Germinal center (tissue), 1 donor: ENCODE data around the gene CHD2.
"Not testable (repeated sequence)": the region's sequence is repeated elsewhere in the genome, so short reads cannot be mapped to it uniquely, and the experiment has no call there.

Experiments
- DNase-seq: peaks from one replicate; pipeline ENCODE4 v3.0.0; 2012; ENCODE audit warnings: mixed read lengths, low spot score

Gene CHD2

DNA sequence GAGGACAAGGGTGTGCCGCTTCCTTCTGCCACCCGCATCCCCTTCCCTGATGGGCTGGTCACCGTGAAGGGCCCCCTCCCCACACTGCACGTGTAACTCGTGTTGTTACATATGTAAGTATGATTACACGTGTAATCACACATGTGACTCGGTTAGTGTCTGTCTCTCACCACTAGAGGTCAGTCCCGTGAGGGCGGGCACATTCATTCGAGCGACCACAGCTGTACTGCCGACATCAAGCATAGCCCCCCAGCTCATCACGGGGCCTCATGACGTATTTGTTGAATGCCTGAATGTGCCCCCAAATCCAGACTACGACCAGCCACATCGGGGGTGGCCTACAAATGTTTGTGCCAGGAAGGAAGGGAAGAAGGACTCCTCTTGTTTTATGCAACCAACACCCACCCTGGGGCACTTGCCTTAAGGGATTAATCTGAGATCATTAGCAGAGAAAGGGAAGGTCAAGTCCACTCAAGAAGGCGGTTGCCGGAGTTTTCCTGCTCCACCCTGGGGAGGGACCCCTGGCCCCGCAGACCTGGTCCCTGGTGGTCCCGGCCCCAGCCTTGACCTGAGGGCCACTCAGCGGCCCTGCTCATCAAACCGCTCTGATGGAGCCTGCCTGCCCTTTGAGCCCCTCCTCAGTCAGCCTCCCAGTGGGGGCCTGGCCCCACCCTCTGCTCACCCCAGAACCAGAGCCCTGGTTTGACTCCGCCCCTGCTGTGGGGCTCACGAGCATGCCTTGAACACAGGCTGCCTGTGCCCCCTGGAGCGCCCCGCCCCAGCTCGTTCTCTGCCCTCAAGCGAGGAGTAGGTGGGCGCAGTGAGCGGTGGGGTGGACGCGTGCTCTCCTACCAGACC lies 136.1 kb downstream of the CHD2 start:
- DNase-seq, result peak; percentile 58

DNA sequence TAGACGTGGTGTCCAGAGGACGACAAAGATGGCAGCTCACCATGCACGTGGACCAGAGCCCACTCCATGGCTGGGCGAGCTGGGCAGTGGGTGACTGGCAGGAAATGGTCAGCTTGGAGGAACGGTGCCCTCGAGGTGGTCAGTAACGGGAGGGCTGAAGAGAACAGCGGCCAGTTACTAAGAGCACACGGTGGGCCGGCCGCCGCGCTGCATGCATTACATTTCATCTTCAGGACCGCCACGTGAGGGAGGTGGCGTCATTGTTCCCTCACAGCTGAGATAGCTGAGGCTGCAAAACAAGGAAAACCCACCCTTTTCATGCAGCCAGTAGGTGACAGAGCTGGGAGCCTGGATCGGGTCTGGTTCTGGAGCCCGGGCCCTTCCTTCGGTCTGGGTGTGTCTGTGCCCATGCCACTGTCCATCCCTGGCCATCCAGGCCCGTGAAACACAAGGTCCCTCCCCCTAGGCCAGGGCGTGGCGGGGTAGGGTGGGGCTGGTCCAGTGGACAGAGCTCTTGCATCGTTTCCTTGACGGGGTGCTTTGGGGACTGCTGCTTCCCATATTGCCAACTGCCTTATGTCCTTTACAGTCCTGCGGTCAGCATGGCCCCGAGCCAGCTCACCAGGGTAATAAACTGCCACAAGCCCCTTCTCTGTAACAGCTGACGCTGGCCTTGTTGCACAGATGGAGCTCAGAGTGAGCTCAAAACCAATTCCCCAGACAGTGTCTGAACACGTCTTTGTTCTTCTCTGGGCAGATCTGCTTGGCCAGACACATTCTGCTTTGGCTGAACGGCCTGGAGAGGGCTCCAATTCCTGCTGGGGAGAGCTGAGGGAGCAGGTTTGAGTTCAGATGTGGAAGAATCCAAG lies 137.1 kb downstream of the CHD2 start:
- DNase-seq, result no peak

DNA sequence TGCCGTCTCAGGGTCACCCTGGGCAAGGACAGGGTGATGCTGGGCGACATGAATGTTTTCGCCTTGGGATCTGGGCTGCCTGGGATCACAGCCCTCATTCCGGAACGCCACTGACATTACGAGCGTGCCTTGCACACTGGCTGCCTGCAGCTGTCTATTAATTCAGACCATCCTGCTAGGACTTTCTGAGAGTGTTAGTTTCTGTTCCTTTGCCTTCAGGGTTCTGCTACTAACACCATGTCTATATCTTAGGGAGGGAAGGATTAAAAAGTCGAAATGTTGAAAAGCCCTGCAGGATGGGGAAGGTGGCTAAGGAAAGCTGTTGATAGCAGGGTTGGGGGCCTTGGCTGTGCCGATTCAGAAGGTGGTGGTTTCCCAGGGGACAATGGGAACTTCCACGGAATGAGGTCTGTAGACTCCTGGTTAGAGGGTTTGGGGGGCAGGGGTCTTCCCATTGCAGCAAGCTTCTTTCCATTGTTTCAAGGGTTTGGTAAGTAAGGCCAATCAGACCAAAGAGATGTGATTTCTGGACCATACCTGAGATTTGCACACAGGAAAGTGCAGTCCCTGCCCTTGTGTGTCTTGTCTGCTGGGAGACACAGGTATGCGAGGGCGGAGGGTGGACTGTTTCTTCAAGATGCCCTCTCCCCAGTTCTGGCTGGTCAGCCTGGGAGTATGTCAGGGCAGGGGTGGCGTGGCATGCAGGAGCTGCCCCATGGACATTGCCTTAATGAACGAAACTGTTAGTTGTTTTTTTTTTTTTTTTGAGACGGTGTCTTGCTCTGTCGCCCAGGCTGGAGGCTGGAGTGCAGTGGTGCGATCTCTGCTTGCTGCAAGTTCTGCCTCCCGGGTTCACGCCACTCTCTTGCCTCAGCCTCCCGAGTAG lies 137.9 kb downstream of the CHD2 start:
- DNase-seq, result no peak

- not testable (repeated sequence) for DNase-seq
Observed at GRCh38 chr15:93039562-93040287, 139.6 kb downstream of the CHD2 start.

DNA sequence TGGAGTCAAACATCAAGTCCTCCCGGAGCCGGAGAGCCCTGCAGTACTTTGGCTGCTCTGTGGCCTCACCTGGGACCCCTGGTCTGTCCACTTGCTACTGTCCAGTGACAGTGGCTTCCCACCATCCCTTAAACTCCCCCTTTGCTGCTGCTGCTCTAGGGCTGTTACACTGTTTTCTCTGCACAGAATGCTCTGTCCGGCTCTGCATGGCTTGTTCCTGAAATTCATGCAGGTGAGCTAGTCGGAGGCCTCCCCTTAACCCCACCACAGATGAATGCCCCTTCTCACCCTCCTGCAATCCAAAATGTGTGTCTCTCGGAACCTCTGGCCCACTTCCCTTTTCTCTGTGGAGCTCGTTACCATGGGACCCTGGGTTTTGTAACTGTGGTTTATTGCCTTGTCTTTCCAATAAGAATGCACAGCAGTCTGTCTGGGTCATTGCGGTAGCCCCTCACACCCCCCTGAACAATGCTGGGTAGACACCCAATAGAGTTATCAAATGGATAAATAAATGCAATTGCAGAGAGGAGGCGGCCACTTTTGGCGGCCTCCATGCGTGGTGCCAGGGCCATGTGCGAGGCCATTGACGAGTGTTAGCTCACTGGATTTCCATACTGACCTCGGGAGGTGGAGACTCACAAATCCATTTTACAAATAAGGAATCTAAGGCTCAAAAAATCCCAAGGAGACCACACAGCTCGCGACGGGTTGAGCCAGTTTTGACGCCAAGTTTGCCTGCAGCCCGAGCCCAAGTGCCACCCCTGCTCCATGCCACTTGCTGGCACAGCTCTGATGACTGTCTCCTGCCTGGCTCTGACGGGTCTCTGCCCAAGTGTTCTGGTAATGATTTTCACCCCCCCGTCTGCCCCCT lies 140.4 kb downstream of the CHD2 start:
- DNase-seq, result no peak

DNA sequence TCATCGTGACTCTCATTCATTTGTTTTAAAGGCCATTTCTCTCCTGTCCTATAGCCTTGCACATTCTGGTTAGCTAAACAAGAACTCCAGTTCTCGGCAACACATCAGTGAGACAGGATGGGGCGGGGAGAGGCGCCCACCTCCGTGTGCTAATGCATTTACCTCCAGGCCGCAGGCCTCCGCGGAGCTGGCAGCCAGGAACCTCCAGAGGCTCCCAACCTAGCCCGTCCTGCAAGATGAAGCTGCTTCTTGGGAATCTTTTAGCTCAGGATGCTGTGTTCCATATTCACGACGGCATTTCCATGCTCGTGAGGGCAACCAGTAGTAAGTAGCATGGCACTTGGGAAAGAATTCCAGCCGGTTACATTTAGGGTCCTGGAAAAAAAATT lies 141.0 kb downstream of the CHD2 start:
- DNase-seq, result no peak

- DNase-seq, result no peak
Observed at GRCh38 chr15:93042211-93042610, 142.1 kb downstream of the CHD2 start.

GRCh38 chr15:93042691-93043378 lies 142.7 kb downstream of the CHD2 start:
- no peak for DNase-seq

DNA sequence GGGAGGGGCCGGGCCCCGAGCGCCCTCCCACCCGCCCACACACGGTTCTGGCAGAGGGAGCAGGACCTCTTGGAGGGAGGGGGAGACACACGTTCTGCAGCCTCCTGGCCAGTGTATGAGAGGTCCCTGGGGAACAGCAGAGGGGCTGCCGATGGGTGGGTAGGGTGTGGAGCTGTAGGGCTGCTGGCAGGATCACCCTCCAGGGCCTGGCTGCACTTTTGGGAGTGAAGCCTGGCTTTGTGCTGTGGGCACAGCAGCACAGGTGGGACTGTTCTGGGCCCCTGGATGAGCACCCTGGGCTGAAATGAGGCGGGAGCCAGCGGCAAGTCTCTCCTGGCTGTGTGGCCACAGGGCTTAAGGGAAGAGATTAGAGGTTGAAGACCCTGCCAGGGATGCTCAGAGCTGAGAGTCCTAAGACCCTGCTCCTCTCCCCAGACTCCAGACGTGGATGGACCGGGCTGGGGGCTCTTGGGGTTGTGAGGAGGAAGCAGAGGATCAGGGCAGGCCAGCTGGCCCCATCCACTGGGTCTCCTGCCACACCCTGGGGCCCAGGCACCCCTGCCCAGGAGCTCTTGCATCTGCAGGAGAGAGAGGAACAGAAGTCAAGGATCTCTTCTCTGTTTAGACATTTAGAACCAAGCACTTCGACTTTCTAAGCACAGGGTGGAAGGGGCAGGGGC lies 143.6 kb downstream of the CHD2 start:
- DNase-seq, result no peak

DNA sequence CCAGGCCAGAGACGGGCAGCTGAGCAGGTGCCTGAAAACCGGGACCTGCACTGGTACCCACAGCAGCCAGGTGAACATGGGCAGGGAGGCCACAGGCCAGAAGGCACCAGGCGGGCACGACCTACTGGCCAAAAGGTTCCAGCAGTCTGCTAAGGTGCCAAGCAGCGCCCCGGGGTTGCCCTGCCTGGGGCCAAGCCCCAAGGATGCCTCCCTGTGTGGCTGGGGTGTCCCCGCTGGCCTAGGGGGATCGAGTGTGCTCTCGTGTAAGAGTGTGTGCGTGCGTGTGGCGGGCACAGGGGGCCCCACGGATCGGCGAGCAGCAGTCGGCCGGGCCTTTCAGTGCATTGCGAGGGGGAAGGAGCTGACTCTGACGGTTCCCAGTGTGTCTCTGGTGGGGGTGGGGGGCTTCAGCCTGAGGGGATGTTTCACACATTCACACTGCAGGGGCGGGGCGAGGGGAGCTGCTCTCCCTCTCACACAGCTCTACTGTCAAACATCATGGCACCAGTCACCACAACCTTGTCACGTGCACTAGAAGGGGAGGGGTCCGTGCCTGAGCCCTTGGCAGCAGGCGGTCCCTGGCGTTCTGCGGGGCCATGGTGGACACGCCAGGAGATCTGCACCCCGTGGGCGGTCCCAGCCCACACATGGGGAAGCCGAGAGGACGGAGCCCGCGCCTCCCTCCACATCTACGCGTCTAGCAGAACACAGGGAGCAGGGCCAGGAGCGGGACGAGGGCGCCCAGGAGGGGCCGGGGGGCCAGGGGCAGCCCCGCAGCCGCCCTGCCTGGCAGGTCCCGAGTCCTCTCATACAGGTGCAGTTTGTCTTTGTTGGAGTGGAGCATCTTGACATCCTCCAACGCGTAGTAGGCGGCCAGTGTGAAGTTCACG lies 144.4 kb downstream of the CHD2 start:
- DNase-seq, result no peak

DNA sequence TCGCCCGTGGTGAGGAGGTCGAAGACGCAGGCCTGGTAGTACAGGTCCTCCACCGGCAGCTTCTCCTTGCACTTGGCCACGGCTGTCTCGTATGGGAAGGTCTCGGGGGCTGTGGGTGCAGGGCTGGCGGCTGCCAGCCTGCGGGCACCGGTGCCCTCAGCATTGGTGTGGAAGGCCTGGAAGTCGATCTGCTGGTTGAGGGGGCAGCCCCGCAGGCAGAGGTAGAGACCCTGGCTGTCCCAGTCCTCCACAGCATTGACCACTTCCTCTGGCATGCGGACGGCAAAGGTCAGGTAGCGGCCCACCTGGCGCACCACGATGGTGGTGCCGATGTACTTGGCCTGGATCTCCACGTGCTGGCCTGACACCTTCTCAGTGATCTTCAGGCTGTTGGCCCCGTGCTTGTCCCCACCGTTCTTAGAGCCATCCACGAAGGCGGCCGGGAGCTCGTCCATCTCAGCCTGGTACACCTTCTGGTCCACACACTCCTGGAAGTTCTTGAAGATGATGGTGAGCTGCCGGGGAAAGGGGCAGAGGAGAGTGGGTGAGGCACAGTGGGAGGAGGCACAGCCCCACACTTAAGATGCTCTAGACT lies 145.2 kb downstream of the CHD2 start:
- no peak for DNase-seq

GRCh38 chr15:93046120-93046519 lies 146.0 kb downstream of the CHD2 start:
- no peak for DNase-seq

- no peak for DNase-seq
Observed at GRCh38 chr15:93046721-93047120, 146.6 kb downstream of the CHD2 start.

GRCh38 chr15:93047621-93048425 lies 147.7 kb downstream of the CHD2 start:
- no peak for DNase-seq

GRCh38 chr15:93048426-93048721 lies 148.2 kb downstream of the CHD2 start:
- no peak for DNase-seq

DNA sequence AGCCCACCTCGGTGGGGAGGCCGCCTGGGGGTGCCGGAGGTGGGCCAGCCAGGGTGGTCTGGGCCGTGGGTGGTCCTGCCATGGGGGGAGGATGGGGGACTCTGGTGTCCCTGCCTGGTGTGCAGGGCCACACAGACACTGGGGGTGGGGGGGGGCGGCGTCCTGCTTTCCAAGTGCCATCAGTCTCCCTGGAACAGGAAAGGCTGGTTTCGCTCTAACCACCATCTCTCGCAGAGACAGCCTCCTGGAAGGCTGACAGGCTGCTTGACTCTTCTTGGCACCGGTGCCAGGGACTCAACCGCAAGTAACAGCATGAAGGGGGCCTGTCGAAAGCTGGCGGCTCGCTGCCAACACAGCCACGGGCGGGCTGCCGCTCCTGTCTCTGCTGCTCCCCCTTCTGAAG lies 148.6 kb downstream of the CHD2 start:
- DNase-seq, result no peak

- no peak for DNase-seq
Observed at GRCh38 chr15:93049233-93049632, 149.1 kb downstream of the CHD2 start.
